AG09319 (cell line): ENCODE measurements around the gene KCNK6.
A peak's percentile ranks its signal among the peaks of the same experiment; 100 is the strongest.

Experiments
- DNase-seq: peaks from one replicate; pipeline ENCODE4 v3.0.0-alpha.2; 2010; ENCODE audit warnings: low read depth; ENCODE audit errors: extremely low read depth
- CTCF ChIP-seq: IDR thresholded peaks from 2 replicates; pipeline ENCODE4 v1.5.1; 2011; ENCODE audit warnings: low read depth, mild to moderate bottlenecking, inconsistent platforms, low read length, moderate library complexity

Gene KCNK6

GRCh38 chr19:38319421-38320258, at the start of gene KCNK6:
TSS of gene KCNK6 (plus strand) at chr19:38319845. CDS start at chr19:38319951, 106 bp downstream.
- DNase-seq, result no peak
- TF ChIP-seq CTCF, result no peak

- DNase-seq, result no peak
- TF ChIP-seq CTCF, result no peak
Measured at GRCh38 chr19:38270587-38271167, 49.0 kb upstream of the KCNK6 start.

- DNase-seq, result no peak
- TF ChIP-seq CTCF, result no peak
Measured at GRCh38 chr19:38273499-38273898, 46.1 kb upstream of the KCNK6 start.

GRCh38 chr19:38274739-38275138, 44.9 kb upstream of the KCNK6 start:
- no peak for DNase-seq
- no peak for TF ChIP-seq CTCF

- no peak for TF ChIP-seq CTCF
- DNase-seq, result no peak
Measured at GRCh38 chr19:38276942-38277517, 42.6 kb upstream of the KCNK6 start.

- TF ChIP-seq CTCF, result no peak
- DNase-seq, result peak; percentile 24
Measured at GRCh38 chr19:38277549-38277948, 42.1 kb upstream of the KCNK6 start.
